GM12878 (cell line): Measurements from ENCODE around the gene ANKS4B. TPM values are rescaled to one million over a fixed set of nuclear protein-coding genes. Genes with fewer than 3 reads are reported as not detected.
A peak's percentile ranks its signal among the peaks of the same experiment; 100 is the strongest.

Experiments used
- ATAC-seq: fragments of 200-7000 bp; cut with Tn5 transposase; 3 replicates; pipeline ENCODE4 v1.9.1; 2020; ENCODE audit warnings: mild to moderate bottlenecking, moderate library complexity
- BruUV-seq: library from RNA; stranded (reverse); fragments of 400-500 nt; replicated peaks from 2 replicates; lab custom pipeline; 2021; lab: Mats Ljungman, UMichigan
- CTCF ChIA-PET: fragments of 300-600 bp; sonication (Branson Sonifier 250); formaldehyde crosslinking; extraction: SDS; loops from one replicate; lab custom pipeline; 2021; ENCODE audit warnings: inconsistent platforms; lab: Yijun Ruan, JAX
- POLR2A ChIA-PET: fragments of 350-600 bp; formaldehyde crosslinking; extraction: SDS; loops from one replicate; lab custom pipeline; 2021; ENCODE audit warnings: inconsistent platforms; lab: Charles Lee
- RAD21 ChIA-PET: fragments of 300-600 bp; sonication (Branson Sonifier 250); formaldehyde crosslinking; loops from one replicate; lab custom pipeline; 2023; ENCODE audit warnings: antibody characterized with exemption; ENCODE audit not compliant: unreplicated experiment; lab: Charles Lee
- SMC1A ChIA-PET: fragments of 300-600 bp; sonication (Branson Sonifier 250); formaldehyde crosslinking; loops from one replicate; lab custom pipeline; 2023; ENCODE audit not compliant: unreplicated experiment, uncharacterized antibody; lab: Charles Lee
- DNase-seq: peaks from one replicate; pipeline ENCODE4 v3.0.0-alpha.2; 2011; ENCODE audit warnings: low read depth, low spot score
- FAIRE-seq: peaks from 3 replicates; lab custom pipeline; 2011; peaks lifted over from hg19 to GRCh38; lab: Jason Lieb, UNC
- H2AFZ ChIP-seq: 2 replicates; pipeline ENCODE4 v1.6.0; 2011; ENCODE audit warnings: low read depth, low read length, control low read depth; ENCODE audit not compliant: control insufficient read depth
- H3K27ac ChIP-seq: 2 replicates; pipeline ENCODE4 v1.5.1; 2011; ENCODE audit warnings: control low read depth; ENCODE audit not compliant: control insufficient read depth, insufficient read depth
- H3K27me3 ChIP-seq, 2 experiments: replicated peaks in 1 of 2; 2 replicates each; pipeline versions ENCODE4 v1.6.0 to v1.6.1; 2011; ENCODE audit warnings: low read length in 1 of 2; ENCODE audit not compliant: control insufficient read depth in 2 of 2, insufficient read depth in 2 of 2
- H3K36me3 ChIP-seq, 2 experiments: 2 replicates each; pipeline ENCODE4 v1.5.1; 2011; ENCODE audit warnings: low read length in 1 of 2; ENCODE audit not compliant: control insufficient read depth in 2 of 2, insufficient read depth in 2 of 2
- H3K4me1 ChIP-seq: 2 replicates; pipeline ENCODE4 v1.6.1; 2011; ENCODE audit warnings: mild to moderate bottlenecking, low read length, moderate library complexity, mixed read lengths; ENCODE audit not compliant: control insufficient read depth, insufficient read depth
- H3K4me2 ChIP-seq: 2 replicates; pipeline ENCODE4 v1.6.0; 2011; ENCODE audit warnings: control low read depth; ENCODE audit not compliant: control insufficient read depth, insufficient read depth
- H3K4me3 ChIP-seq: fragments of 200-600 bp; sonication (generic); 2 replicates; pipeline ENCODE4 v1.5.1; 2016
- H3K79me2 ChIP-seq: 2 replicates; pipeline ENCODE4 v1.6.0; 2011; ENCODE audit warnings: low read length; ENCODE audit not compliant: control insufficient read depth, insufficient read depth
- H3K9ac ChIP-seq: 2 replicates; pipeline ENCODE4 v1.8.0; 2011; ENCODE audit warnings: low read length, control low read depth, mixed read lengths; ENCODE audit not compliant: control insufficient read depth, insufficient read depth
- H3K9me3 ChIP-seq: replicated peaks from 3 replicates; pipeline ENCODE4 v1.5.1; 2011; ENCODE audit warnings: mild to moderate bottlenecking, low read length; ENCODE audit not compliant: control insufficient read depth, insufficient read depth
- H4K20me1 ChIP-seq: 2 replicates; pipeline ENCODE4 v1.6.0; 2011; ENCODE audit not compliant: control insufficient read depth, insufficient read depth
- DPF2 ChIP-seq: fragments of 450-650 bp; IDR thresholded peaks from 2 replicates; pipeline ENCODE4 v1.6.1; 2017; ENCODE audit warnings: mild to moderate bottlenecking
- IKZF1 ChIP-seq: fragments of 450-650 bp; conservative IDR thresholded peaks from 2 replicates; pipeline ENCODE4 v1.6.1; 2017; ENCODE audit warnings: antibody characterized with exemption, mild to moderate bottlenecking
- IRF4 ChIP-seq: IDR thresholded peaks from 2 replicates; pipeline ENCODE4 v1.6.1; 2011; ENCODE audit warnings: low read depth, low read length
- KAT2A ChIP-seq: conservative IDR thresholded peaks from 2 replicates; pipeline ENCODE4 v1.6.1; 2011; ENCODE audit warnings: low read depth, low read length; ENCODE audit not compliant: control insufficient read depth
- LARP7 ChIP-seq: fragments of 450-650 bp; IDR thresholded peaks from 2 replicates; pipeline ENCODE4 v1.6.1; 2017; ENCODE audit warnings: mild to moderate bottlenecking
- MAX ChIP-seq: IDR thresholded peaks from 2 replicates; pipeline ENCODE4 v1.6.1; 2012; ENCODE audit warnings: low read depth, low read length, improper control_type of control experiment
- MXI1 ChIP-seq: fragments of 150-350 bp; IDR thresholded peaks from 2 replicates; pipeline ENCODE4 v1.6.1; 2011; ENCODE audit warnings: low read depth, mild to moderate bottlenecking, inconsistent platforms, low read length, improper control_type of control experiment
- PBX3 ChIP-seq: IDR thresholded peaks from 2 replicates; pipeline ENCODE4 v1.6.1; 2011; ENCODE audit warnings: mild to moderate bottlenecking, low read depth, low read length, moderate library complexity; ENCODE audit not compliant: insufficient replicate concordance
- SMARCA5 ChIP-seq: fragments of 450-650 bp; IDR thresholded peaks from 2 replicates; pipeline ENCODE4 v1.6.1; 2017; ENCODE audit warnings: mild to moderate bottlenecking
- SRF ChIP-seq, 2 experiments: IDR thresholded peaks; 2 replicates each; pipeline ENCODE4 v1.6.1; 2011; ENCODE audit warnings: low read depth in 2 of 2, low read length in 2 of 2, mild to moderate bottlenecking in 1 of 2, moderate library complexity in 1 of 2
- TCF12 ChIP-seq: IDR thresholded peaks from 2 replicates; pipeline ENCODE4 v1.6.1; 2011; ENCODE audit warnings: low read depth, mild to moderate bottlenecking, low read length
- USF1 ChIP-seq: IDR thresholded peaks from 2 replicates; pipeline ENCODE4 v1.6.1; 2011; ENCODE audit warnings: borderline replicate concordance, low read depth, mild to moderate bottlenecking, moderate library complexity, mixed read lengths, low read length; ENCODE audit not compliant: insufficient read depth; ENCODE audit errors: extremely low read length
- WGBS: methylation state at CpG from one replicate; pipeline ENCODE4 v1.1.6; 2016; ENCODE audit warnings: low lambda C conversion rate; ENCODE audit not compliant: insufficient replicate concordance, insufficient coverage; ENCODE audit errors: missing lambda C conversion rate; 5-methylcytosine and 5-hydroxymethylcytosine counted together
- in situ Hi-C: fragments of 300-500 bp; cut with MboI; formaldehyde crosslinking; loops from 9 replicates; pipeline ENCODE4 v1.14.3; 2018; ENCODE audit warnings: mixed read lengths
- intact Hi-C: fragments of 100-400 bp; cut with micrococcal nuclease; formaldehyde crosslinking; loops from one replicate; pipeline ENCODE4 v1.14.2; 2022; ENCODE audit not compliant: unreplicated experiment
- polyA plus RNA-seq, 11 experiments: library from polyadenylated mRNA; depleted of rRNA in 4 of 11; unstranded in 6 of 11; stranded (reverse) in 5 of 11; fragments of >200 nt; fragmentation: Nextera tagmentation in 4 of 11; fragmentation: Illumina TruSeq in 1 of 11; extraction: Ambion mirVana in 4 of 11; extraction: Trizol in 1 of 11; gene quantifications; 1 replicate in 1 of 11; 2 replicates in 10 of 11; pipeline versions ENCODE4 v1.2.1 to v1.2.3, GENCODE V29; 2011 to 2016; ENCODE audit warnings: inconsistent platforms in 2 of 11, missing spikeins in 2 of 11, low read depth in 1 of 11
- total RNA-seq, 4 experiments: library from RNA; depleted of rRNA in 3 of 4; stranded (reverse); fragments of >200 nt in 3 of 4; fragmentation: Illumina TruSeq in 1 of 4; extraction: Trizol in 1 of 4; gene quantifications; 2 replicates each; pipeline versions ENCODE4 v1.2.1 to v1.2.3, GENCODE V29; 2013 to 2021

ANKS4B gene
- total and polyA plus RNA-seq, 10 of the 15 experiments (the other 5 are each of a cell fraction or from before 2014, with no cell fraction given), result 0.01 to 0.11 (median 0.05) TPM; not detected in 6

GRCh38 chr16:21301168-21301894 lies 67.8 kb downstream of the ANKS4B start (continued):
- TF ChIP-seq USF1, result no peak
- TF ChIP-seq MAX, result no peak; the same call in 1 of the 2 replicates
- TF ChIP-seq MXI1, result peak; percentile 40; the same call in 1 of the 2 replicates
- no peak for TF ChIP-seq PBX3
- no peak for TF ChIP-seq KAT2A
- no peak for TF ChIP-seq IRF4
- TF ChIP-seq SRF (IDR thresholded peaks at IDR 0.05; ENCODE audit: low read depth in 2 of 2, low read length in 2 of 2), result no peak

GRCh38 chr16:21301895-21302291 lies 68.4 kb downstream of the ANKS4B start:
- no peak for TF ChIP-seq USF1
- peak; percentile 54; the same call in 1 of the 2 replicates for TF ChIP-seq DPF2
- peak; percentile 53 for TF ChIP-seq IKZF1
- 0 out of 2 replicates have a peak, but pooled peaks have one; percentile 2 for TF ChIP-seq LARP7
- TF ChIP-seq TCF12, result peak; percentile 63; the same call in 1 of the 2 replicates
- TF ChIP-seq SMARCA5, result peak; percentile 13; the same call in 1 of the 2 replicates
- Histone ChIP-seq H4K20me1 (no peaks in the 10 kb centered on the region), H3K9ac (peak overlapping the region; percentile 77; the same call in 1 of the 2 replicates), H3K9me3 (no peaks in the 10 kb centered on the region), H3K4me2 (peak overlapping the region; percentile 92), H3K36me3 (no peaks in the 10 kb centered on the region), H2AFZ (peak overlapping the region; percentile 76), H3K4me1 (no peaks in the 10 kb centered on the region), H3K27ac (peak overlapping the region; percentile 47; the same call in 1 of the 2 replicates), H3K4me3 (peak overlapping the region; percentile 90), H3K27me3 (no peaks in the 10 kb centered on the region), H3K79me2 (no peaks in the 10 kb centered on the region)
- ChIA-PET POLR2A (interaction anchor here (1.9 kb wide), 1 partner anchor 144 kb away, joined by 7 read pairs; the partner anchor contains the start of gene LDAF1), RAD21 (interaction anchor here (1.2 to 3.5 kb wide), 9 partner anchors 25 to 217 kb away, joined by 4 to 62 read pairs (median 10); partner anchors contain the start of genes CRYM and LDAF1), SMC1A (interaction anchor here (0.9 to 10.6 kb wide), 8 partner anchors 17 to 143 kb away, joined by 3 to 87 read pairs (median 6); partner anchors contain the start of genes CRYM and LDAF1), CTCF (interaction anchor here (0.6 to 3.8 kb wide), 6 partner anchors 26 to 153 kb away, joined by 3 to 90 read pairs (median 18); partner anchors contain the start of gene LDAF1)
- FAIRE-seq (no peak), ATAC-seq (no peak; the same call in 2 of the 3 replicates), DNase-seq (no peak)
- intact Hi-C loops (loop anchor here (2.0 kb wide), 2 partner anchors 25 to 253 kb away; no protein-coding TSS in a partner anchor), in situ Hi-C loops (no loop called here)
- WGBS, result 0% methylated on average over 16 of the region's 17 CpGs
- BruUV-seq, result no TSS peak
